ENCODE results near the gene WDR87.
A peak's percentile ranks its signal among the peaks of the same experiment; 100 is the strongest.

Gene WDR87

DNA sequence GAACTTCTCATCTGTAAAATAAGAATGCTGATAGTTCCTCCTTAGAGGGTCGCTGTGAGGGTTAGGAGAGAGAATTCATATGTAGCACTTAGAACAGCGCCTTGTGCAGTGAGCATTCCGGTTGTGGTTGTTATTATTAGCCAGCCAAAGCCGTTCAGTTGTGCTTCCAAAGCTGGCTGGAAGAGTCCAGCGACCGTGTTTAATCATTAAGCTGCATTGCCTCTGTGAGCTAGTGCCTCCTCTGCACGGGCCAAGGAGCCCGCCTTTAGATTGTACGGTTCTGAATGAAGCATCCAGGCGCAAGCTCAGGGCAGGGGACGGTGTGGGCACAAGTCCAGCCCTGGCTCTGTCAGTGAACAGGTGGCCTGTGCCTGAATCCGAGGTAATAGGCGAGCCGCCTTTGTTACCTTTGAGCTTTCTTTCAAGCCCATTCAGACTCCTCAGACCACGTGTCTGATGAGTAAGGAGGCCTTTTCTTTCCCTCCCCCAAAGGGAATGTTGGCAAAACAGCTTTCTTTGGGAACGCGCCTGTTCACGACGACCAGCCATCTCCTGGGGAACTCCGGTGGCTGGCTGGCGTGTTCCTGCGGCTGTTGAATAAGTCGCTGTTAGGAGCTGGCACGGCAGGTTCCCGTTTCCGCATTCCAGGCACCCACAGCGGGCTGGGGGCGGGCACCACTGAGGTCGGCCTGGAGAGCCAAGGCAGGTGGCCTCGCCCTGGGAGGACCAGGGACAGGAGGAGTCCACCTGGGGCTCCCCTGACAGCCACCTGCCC is 25.7 kb upstream of the WDR87 start:
- CTCF ChIA-PET = interaction anchor here (0.6 to 3.5 kb wide), 20 partner anchors 8 to 293 kb away, joined by 3 to 16 read pairs (median 5); partner anchors contain the start of genes SIPA1L3 and WDR87
- peak overlapping the region in 6 of 7 experiments; percentile 51 to 73 (median 59) for H3K4me3 ChIP-seq (ENCODE audit: control insufficient read depth in 1 of 7, extremely low read depth in 1 of 7, insufficient read depth in 4 of 7, low read depth in 2 of 7, low read length in 6 of 7)
- H3K9me3 ChIP-seq (ENCODE audit: control extremely low read depth in 1 of 5, control insufficient read depth in 4 of 5, insufficient read depth in 2 of 5, low read depth in 1 of 5, low read length in 4 of 5) = peaks cover 0 to 7% (median 5%) of the 10 kb centered on the region in 5 experiments
- POLR2A ChIA-PET = interaction anchor here (0.6 to 1.2 kb wide), 2 partner anchors 71 to 102 kb away, joined by 4 to 5 read pairs; no protein-coding TSS in a partner anchor
- WGBS (ENCODE audit: insufficient coverage) = 2% methylated on average over 28 of the region's 30 CpGs
- H3K4me1 ChIP-seq (ENCODE audit: control extremely low read depth in 1 of 4, control insufficient read depth in 4 of 4, insufficient read depth in 4 of 4, low read length in 3 of 4) = peaks cover 10 to 67% (median 59%) of the 10 kb centered on the region in 4 experiments
- H3K27ac ChIP-seq (ENCODE audit: insufficient read depth in 1 of 2, low read depth in 1 of 2, low read length in 2 of 2, poor library complexity in 1 of 2, severe bottlenecking in 2 of 2) = peak overlapping the region; percentile 70 to 84
- peaks cover 0 to 12% (median 8%) of the 10 kb centered on the region in 4 experiments for H3K36me3 ChIP-seq (ENCODE audit: control insufficient read depth in 4 of 4, insufficient read depth in 4 of 4, low read length in 3 of 4)
- H3K27me3 ChIP-seq (replicated peaks in 2 of 5; ENCODE audit: control insufficient read depth in 4 of 5, insufficient read depth in 5 of 5, low read length in 4 of 5) = no peaks in the 10 kb centered on the region
- DNase-seq = peak; percentile 57 to 84 (median 82)

DNA sequence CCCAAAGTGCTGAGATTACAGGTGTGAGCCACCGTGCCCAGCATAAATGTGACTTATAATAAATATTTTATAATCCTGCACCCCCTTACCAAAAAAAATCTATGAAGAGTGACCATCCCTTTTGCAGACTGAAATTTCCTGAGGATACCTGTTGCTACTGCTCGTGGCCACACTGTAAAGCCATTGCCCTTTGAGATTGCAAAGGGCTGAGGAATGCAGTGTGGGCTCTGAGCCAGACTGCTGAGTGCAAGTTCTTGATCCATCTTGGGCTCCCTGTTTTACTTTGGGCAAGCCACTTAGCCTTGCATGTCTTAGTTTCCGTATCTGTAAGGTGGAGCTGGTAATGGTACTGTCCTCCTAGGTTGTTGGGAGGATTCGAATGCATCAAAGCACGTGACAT is 24.0 kb upstream of the WDR87 start:
- WGBS (ENCODE audit: insufficient coverage) = 100% methylated on average over 1 of the region's 5 CpGs
- ChIA-PET POLR2A (no interaction called here), CTCF (interaction anchor here (2.1 to 3.5 kb wide), 2 partner anchors 28 to 159 kb away, joined by 8 to 12 read pairs; no protein-coding TSS in a partner anchor)
- no peak for DNase-seq
- H3K4me1 ChIP-seq (ENCODE audit: control extremely low read depth in 1 of 4, control insufficient read depth in 4 of 4, insufficient read depth in 4 of 4, low read length in 3 of 4) = peaks cover 10 to 66% (median 60%) of the 10 kb centered on the region in 4 experiments
- no peaks in the 10 kb centered on the region for H3K27me3 ChIP-seq (replicated peaks in 2 of 5; ENCODE audit: control insufficient read depth in 4 of 5, insufficient read depth in 5 of 5, low read length in 4 of 5)
- H3K27ac ChIP-seq (ENCODE audit: insufficient read depth in 1 of 2, low read depth in 1 of 2, low read length in 2 of 2, poor library complexity in 1 of 2, severe bottlenecking in 2 of 2) = no peak overlapping the region
- peaks cover 0 to 3% (median 2%) of the 10 kb centered on the region in 5 experiments for H3K9me3 ChIP-seq (ENCODE audit: control extremely low read depth in 1 of 5, control insufficient read depth in 4 of 5, insufficient read depth in 2 of 5, low read depth in 1 of 5, low read length in 4 of 5)
- H3K4me3 ChIP-seq (ENCODE audit: control insufficient read depth in 1 of 7, extremely low read depth in 1 of 7, insufficient read depth in 4 of 7, low read depth in 2 of 7, low read length in 6 of 7) = no peak overlapping the region
- peaks cover 0 to 8% (median 1%) of the 10 kb centered on the region in 4 experiments for H3K36me3 ChIP-seq (ENCODE audit: control insufficient read depth in 4 of 4, insufficient read depth in 4 of 4, low read length in 3 of 4)

DNA sequence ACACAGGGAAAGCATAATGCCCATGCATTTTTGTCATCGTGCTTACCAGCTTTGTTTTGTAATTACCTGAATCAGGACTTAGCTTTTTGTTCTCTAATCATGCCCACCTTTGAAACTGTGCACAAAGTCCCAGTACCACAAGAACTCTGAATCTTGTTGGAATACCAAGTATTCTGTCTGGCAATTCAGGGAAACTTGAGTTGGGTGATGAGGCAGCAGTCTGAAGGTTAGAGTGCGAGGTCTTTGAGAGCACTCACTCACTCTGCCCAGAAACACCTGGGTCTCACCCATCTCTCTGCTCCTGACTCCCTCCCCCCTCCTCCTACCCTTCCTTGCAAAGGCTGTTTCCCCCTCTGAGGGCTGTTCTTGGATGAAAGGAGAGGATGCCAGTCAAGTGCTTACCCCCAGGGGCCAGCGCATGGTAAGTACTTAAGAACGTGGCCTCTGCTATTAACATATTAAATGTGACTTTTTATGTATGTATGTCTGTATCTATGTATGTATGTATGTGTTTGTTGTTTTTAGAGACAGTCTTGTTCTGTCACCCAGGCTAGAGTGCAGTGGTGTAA is 23.0 kb upstream of the WDR87 start:
- ChIA-PET POLR2A (no interaction called here), CTCF (interaction anchor here (1.0 to 2.4 kb wide), 2 partner anchors 22 to 122 kb away, joined by 4 to 7 read pairs; partner anchors contain the start of genes SIPA1L3 and WDR87)
- peak in 1 of 3 donors; percentile 45 for DNase-seq
- Histone ChIP-seq H3K36me3 (ENCODE audit: control insufficient read depth in 4 of 4, insufficient read depth in 4 of 4, low read length in 3 of 4) (peaks cover 0 to 5% (median 0%) of the 10 kb centered on the region in 4 experiments), H3K27me3 (replicated peaks in 2 of 5; ENCODE audit: control insufficient read depth in 4 of 5, insufficient read depth in 5 of 5, low read length in 4 of 5) (no peaks in the 10 kb centered on the region), H3K9me3 (ENCODE audit: control extremely low read depth in 1 of 5, control insufficient read depth in 4 of 5, insufficient read depth in 2 of 5, low read depth in 1 of 5, low read length in 4 of 5) (no peaks in the 10 kb centered on the region), H3K4me1 (ENCODE audit: control extremely low read depth in 1 of 4, control insufficient read depth in 4 of 4, insufficient read depth in 4 of 4, low read length in 3 of 4) (peaks cover 10 to 66% (median 60%) of the 10 kb centered on the region in 4 experiments), H3K4me3 (ENCODE audit: control insufficient read depth in 1 of 7, extremely low read depth in 1 of 7, insufficient read depth in 4 of 7, low read depth in 2 of 7, low read length in 6 of 7) (peak overlapping the region in 1 of 7 experiments; percentile 39), H3K27ac (ENCODE audit: insufficient read depth in 1 of 2, low read depth in 1 of 2, low read length in 2 of 2, poor library complexity in 1 of 2, severe bottlenecking in 2 of 2) (no peak overlapping the region)
- WGBS (ENCODE audit: insufficient coverage) = 94% methylated on average over 4 of the region's 4 CpGs

DNA sequence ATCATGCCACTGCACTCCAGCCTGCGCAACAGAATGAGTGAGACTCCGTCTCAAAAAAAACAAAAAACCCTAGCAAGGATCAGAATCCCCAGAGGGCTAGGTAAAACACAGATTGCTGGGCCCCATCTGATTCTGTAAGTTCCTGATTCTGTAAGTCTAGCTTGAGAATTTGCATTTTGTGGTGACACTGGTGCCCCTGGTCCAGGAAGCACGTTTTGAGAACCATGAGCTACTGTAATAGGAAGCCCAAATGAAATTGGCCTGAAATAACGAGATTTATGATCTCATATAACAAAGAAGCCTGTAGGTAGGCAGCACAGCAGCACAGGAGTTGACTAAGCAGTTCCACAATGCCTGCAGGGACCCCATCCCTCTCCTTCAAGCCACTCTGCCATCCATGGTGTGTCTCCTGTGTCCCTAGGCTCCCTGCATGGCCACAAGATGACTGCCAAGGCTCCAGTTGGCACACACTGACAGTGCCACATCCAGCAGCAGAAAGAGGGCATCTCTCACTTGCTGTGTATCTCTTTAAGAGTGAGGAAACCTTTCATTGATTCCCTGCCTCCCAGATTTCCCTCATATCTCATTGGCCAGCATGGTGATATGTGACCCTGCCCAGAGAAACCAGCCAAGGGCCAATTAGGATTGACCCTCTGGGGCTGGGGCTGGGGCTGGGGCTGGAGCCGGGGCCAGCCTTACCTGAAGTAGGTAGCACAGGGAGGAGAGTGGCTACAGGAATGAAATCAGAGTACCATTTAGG is 22.3 kb upstream of the WDR87 start:
- peak; percentile 59 to 93 (median 87) for DNase-seq

DNA sequence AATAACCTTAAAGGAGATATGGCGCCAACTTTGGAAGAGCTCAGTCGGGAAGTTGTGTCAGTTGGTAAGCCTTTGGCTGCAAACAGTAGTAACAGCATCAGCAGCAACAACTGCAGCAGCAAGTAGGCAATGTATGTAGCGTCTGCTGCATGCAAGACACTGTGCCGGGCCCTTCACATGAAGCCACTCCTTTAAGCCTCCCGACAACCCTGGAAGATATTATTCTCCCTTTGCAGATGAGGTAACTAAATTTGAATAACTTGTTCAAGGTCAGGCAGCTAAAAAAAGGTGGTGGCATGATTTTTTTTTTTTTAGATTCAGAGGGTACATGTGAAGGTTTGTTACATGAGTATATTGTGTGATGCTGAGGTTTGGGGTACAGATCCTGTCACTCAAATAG is 20.3 kb upstream of the WDR87 start:
- H3K4me1 ChIP-seq (ENCODE audit: control extremely low read depth in 1 of 4, control insufficient read depth in 4 of 4, insufficient read depth in 4 of 4, low read length in 3 of 4) = peaks cover 10 to 45% (median 39%) of the 10 kb centered on the region in 4 experiments
- H3K36me3 ChIP-seq (ENCODE audit: control insufficient read depth in 4 of 4, insufficient read depth in 4 of 4, low read length in 3 of 4) = peaks cover 0 to 5% (median 0%) of the 10 kb centered on the region in 4 experiments
- ChIA-PET POLR2A (no interaction called here), CTCF (interaction anchor here (1.1 to 2.4 kb wide), 2 partner anchors 20 to 93 kb away, joined by 3 to 7 read pairs; partner anchors contain the start of genes SIPA1L3 and WDR87)
- 97% methylated on average over 3 of the region's 5 CpGs for WGBS (ENCODE audit: insufficient coverage)
- no peaks in the 10 kb centered on the region for H3K27me3 ChIP-seq (replicated peaks in 2 of 5; ENCODE audit: control insufficient read depth in 4 of 5, insufficient read depth in 5 of 5, low read length in 4 of 5)
- DNase-seq = no peak
- H3K9me3 ChIP-seq (ENCODE audit: control extremely low read depth in 1 of 5, control insufficient read depth in 4 of 5, insufficient read depth in 2 of 5, low read depth in 1 of 5, low read length in 4 of 5) = no peaks in the 10 kb centered on the region
- no peak overlapping the region for H3K4me3 ChIP-seq (ENCODE audit: control insufficient read depth in 1 of 7, extremely low read depth in 1 of 7, insufficient read depth in 4 of 7, low read depth in 2 of 7, low read length in 6 of 7)
- H3K27ac ChIP-seq (ENCODE audit: insufficient read depth in 1 of 2, low read depth in 1 of 2, low read length in 2 of 2, poor library complexity in 1 of 2, severe bottlenecking in 2 of 2) = no peak overlapping the region

More for the DNA sequence above, 22.3 kb upstream of the WDR87 start:
- Histone ChIP-seq H3K27me3 (replicated peaks in 2 of 5; ENCODE audit: control insufficient read depth in 4 of 5, insufficient read depth in 5 of 5, low read length in 4 of 5) (no peaks in the 10 kb centered on the region), H3K27ac (ENCODE audit: insufficient read depth in 1 of 2, low read depth in 1 of 2, low read length in 2 of 2, poor library complexity in 1 of 2, severe bottlenecking in 2 of 2) (peak overlapping the region in 1 of 2 experiments; percentile 29), H3K9me3 (ENCODE audit: control extremely low read depth in 1 of 5, control insufficient read depth in 4 of 5, insufficient read depth in 2 of 5, low read depth in 1 of 5, low read length in 4 of 5) (no peaks in the 10 kb centered on the region), H3K36me3 (ENCODE audit: control insufficient read depth in 4 of 4, insufficient read depth in 4 of 4, low read length in 3 of 4) (peaks cover 0 to 5% (median 0%) of the 10 kb centered on the region in 4 experiments), H3K4me3 (ENCODE audit: control insufficient read depth in 1 of 7, extremely low read depth in 1 of 7, insufficient read depth in 4 of 7, low read depth in 2 of 7, low read length in 6 of 7) (peak overlapping the region in 2 of 7 experiments; percentile 39 to 50), H3K4me1 (ENCODE audit: control extremely low read depth in 1 of 4, control insufficient read depth in 4 of 4, insufficient read depth in 4 of 4, low read length in 3 of 4) (peaks cover 10 to 59% (median 55%) of the 10 kb centered on the region in 4 experiments)
- ChIA-PET CTCF (interaction anchor here (0.9 to 2.4 kb wide), 7 partner anchors 11 to 167 kb away, joined by 3 to 7 read pairs (median 3); partner anchors contain the start of genes SIPA1L3 and WDR87), POLR2A (interaction anchor here (0.6 kb wide), 1 partner anchor 95 kb away, joined by 3 read pairs; no protein-coding TSS in a partner anchor)
- 29% methylated on average over 5 of the region's 5 CpGs for WGBS (ENCODE audit: insufficient coverage)

DNA sequence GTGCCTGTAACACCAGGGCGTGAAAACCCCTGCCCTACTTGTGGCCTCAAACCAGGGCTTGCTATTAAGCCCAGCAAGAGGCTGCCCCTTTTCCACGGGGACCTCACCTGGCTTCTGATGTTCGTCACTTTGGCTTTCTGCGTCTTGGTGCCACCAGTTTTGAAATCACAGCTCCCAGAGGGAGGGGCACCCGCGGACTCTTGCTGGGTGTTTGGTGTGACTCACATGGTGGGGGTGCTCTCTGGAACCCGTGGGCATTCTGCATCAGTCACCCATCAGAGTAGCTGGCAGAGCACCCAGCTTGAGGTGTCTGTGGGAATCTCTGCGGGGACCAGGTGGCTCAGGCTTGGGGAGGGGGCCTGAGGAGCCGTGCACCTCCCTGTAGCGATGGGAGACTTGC is 19.9 kb upstream of the WDR87 start:
- no peaks in the 10 kb centered on the region for H3K9me3 ChIP-seq (ENCODE audit: control extremely low read depth in 1 of 5, control insufficient read depth in 4 of 5, insufficient read depth in 2 of 5, low read depth in 1 of 5, low read length in 4 of 5)
- no peak for DNase-seq
- peaks cover 0 to 5% (median 0%) of the 10 kb centered on the region in 4 experiments for H3K36me3 ChIP-seq (ENCODE audit: control insufficient read depth in 4 of 4, insufficient read depth in 4 of 4, low read length in 3 of 4)
- H3K27ac ChIP-seq (ENCODE audit: insufficient read depth in 1 of 2, low read depth in 1 of 2, low read length in 2 of 2, poor library complexity in 1 of 2, severe bottlenecking in 2 of 2) = no peak overlapping the region
- H3K27me3 ChIP-seq (replicated peaks in 2 of 5; ENCODE audit: control insufficient read depth in 4 of 5, insufficient read depth in 5 of 5, low read length in 4 of 5) = no peaks in the 10 kb centered on the region
- POLR2A ChIA-PET = no interaction called here
- H3K4me3 ChIP-seq (ENCODE audit: control insufficient read depth in 1 of 7, extremely low read depth in 1 of 7, insufficient read depth in 4 of 7, low read depth in 2 of 7, low read length in 6 of 7) = no peak overlapping the region
- CTCF ChIA-PET = interaction anchor here (1.1 kb wide), 1 partner anchor 93 kb away, joined by 3 read pairs; no protein-coding TSS in a partner anchor
- H3K4me1 ChIP-seq (ENCODE audit: control extremely low read depth in 1 of 4, control insufficient read depth in 4 of 4, insufficient read depth in 4 of 4, low read length in 3 of 4) = peaks cover 7 to 45% (median 39%) of the 10 kb centered on the region in 4 experiments
- WGBS (ENCODE audit: insufficient coverage) = 95% methylated on average over 9 of the region's 10 CpGs

Measured in common myeloid progenitor, CD34-positive (primary cell).